ENCODE measurements around the gene F2. TPM values are rescaled to one million over a fixed set of nuclear protein-coding genes. Genes with fewer than 3 reads are reported as not detected.

The F2 gene
- total and polyA plus RNA-seq, 2 of the 13 experiments (the other 11 are each of a cell fraction or from before 2014, with no cell fraction given): 330 to 801 TPM

DNA sequence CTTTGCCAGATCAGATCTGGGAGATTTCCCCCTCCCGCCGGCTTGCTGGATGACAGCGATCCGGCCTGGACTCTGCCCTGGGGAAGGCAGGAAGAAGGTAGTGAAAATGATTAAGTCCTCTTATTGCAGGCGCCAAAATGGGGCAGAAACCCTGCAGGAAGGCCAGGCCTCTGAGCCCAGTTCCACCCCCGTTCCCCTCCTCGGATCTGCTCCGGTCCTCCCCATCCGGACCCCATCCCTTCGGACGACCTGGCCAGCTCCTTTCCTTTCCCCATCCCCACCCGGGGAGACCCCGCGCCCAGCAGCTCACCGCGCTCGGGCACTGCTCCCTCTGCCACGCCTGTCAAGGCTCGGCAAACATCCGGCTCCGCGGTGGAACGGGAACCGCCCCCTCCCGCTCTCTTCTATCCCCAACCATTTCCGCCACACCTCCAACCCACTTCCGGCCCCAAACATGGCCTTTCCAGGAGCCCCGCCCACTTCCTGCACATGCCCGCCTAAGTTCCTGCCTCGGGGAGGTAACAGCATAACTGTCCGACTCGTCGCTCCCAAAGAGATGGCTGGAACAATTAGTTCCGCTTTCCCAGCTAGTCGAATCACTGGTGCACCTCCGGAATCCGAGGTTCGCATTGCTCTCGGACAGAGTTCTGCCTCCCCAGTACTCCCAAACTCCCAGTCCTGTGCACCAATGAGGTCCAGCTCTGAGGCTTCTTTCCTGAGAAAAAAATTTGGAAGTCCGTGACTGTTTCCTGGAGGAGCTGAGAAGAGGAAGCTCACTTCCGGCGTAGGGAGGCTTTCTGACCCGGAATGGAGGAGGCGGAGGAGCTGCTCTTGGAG is 18.6 kb upstream of the F2 start, which contains the start of the genes ARHGAP1 and ZNF408 (continued):
- TF ChIP-seq ZNF33A (CRISPR knock-in tag; IDR thresholded peaks at IDR 0.05; ENCODE audit: borderline replicate concordance) (peak; percentile 68; the same call in 1 of the 2 replicates), SOX6 (IDR thresholded peaks at IDR 0.05) (no peak), SOX6 (CRISPR knock-in tag; IDR thresholded peaks at IDR 0.05) (peak; percentile 76), SIX4 (CRISPR knock-in tag; IDR thresholded peaks at IDR 0.05) (no peak; the same call in 1 of the 2 replicates), JDP2 (CRISPR knock-in tag; IDR thresholded peaks at IDR 0.05; ENCODE audit: borderline replicate concordance) (no peak), ZSCAN22 (CRISPR knock-in tag; IDR thresholded peaks at IDR 0.05) (no peak; the same call in 1 of the 2 replicates), SRSF4 (IDR thresholded peaks at IDR 0.05; ENCODE audit: low read depth, low read length, poor library complexity, severe bottlenecking) (no peak), ZNF24 (IDR thresholded peaks at IDR 0.05) (peak; percentile 76), RFX5 (IDR thresholded peaks at IDR 0.05; ENCODE audit: low read depth, low read length) (no peak), HMGA1 (CRISPR knock-in tag; conservative IDR thresholded peaks at IDR 0.05) (no peak), ZNF446 (CRISPR knock-in tag; IDR thresholded peaks at IDR 0.05) (no peak), ZBTB8A (CRISPR knock-in tag; IDR thresholded peaks at IDR 0.05; ENCODE audit: borderline replicate concordance, low read depth) (no peak), ZNF879 (CRISPR knock-in tag; IDR thresholded peaks at IDR 0.05) (no peak), ARHGAP35 (CRISPR knock-in tag; IDR thresholded peaks at IDR 0.05; ENCODE audit: borderline replicate concordance) (peak; percentile 36; the same call in 1 of the 2 replicates), ZNF224 (CRISPR knock-in tag; IDR thresholded peaks at IDR 0.05) (no peak; the same call in 1 of the 2 replicates), MED8 (CRISPR knock-in tag; IDR thresholded peaks at IDR 0.05; ENCODE audit: insufficient replicate concordance) (peak; percentile 56), ZNF773 (CRISPR knock-in tag; IDR thresholded peaks at IDR 0.05; ENCODE audit: borderline replicate concordance) (no peak; the same call in 1 of the 2 replicates), RXRB (CRISPR knock-in tag; IDR thresholded peaks at IDR 0.05; ENCODE audit: borderline replicate concordance) (peak; percentile 70)
- TF ChIP-seq, protein P1, sequence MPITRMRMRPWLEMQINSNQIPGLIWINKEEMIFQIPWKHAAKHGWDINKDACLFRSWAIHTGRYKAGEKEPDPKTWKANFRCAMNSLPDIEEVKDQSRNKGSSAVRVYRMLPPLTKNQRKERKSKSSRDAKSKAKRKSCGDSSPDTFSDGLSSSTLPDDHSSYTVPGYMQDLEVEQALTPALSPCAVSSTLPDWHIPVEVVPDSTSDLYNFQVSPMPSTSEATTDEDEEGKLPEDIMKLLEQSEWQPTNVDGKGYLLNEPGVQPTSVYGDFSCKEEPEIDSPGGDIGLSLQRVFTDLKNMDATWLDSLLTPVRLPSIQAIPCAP (CRISPR knock-in tag; IDR thresholded peaks at IDR 0.05; ENCODE audit: low read depth): no peak
- TF ChIP-seq, protein P2, sequence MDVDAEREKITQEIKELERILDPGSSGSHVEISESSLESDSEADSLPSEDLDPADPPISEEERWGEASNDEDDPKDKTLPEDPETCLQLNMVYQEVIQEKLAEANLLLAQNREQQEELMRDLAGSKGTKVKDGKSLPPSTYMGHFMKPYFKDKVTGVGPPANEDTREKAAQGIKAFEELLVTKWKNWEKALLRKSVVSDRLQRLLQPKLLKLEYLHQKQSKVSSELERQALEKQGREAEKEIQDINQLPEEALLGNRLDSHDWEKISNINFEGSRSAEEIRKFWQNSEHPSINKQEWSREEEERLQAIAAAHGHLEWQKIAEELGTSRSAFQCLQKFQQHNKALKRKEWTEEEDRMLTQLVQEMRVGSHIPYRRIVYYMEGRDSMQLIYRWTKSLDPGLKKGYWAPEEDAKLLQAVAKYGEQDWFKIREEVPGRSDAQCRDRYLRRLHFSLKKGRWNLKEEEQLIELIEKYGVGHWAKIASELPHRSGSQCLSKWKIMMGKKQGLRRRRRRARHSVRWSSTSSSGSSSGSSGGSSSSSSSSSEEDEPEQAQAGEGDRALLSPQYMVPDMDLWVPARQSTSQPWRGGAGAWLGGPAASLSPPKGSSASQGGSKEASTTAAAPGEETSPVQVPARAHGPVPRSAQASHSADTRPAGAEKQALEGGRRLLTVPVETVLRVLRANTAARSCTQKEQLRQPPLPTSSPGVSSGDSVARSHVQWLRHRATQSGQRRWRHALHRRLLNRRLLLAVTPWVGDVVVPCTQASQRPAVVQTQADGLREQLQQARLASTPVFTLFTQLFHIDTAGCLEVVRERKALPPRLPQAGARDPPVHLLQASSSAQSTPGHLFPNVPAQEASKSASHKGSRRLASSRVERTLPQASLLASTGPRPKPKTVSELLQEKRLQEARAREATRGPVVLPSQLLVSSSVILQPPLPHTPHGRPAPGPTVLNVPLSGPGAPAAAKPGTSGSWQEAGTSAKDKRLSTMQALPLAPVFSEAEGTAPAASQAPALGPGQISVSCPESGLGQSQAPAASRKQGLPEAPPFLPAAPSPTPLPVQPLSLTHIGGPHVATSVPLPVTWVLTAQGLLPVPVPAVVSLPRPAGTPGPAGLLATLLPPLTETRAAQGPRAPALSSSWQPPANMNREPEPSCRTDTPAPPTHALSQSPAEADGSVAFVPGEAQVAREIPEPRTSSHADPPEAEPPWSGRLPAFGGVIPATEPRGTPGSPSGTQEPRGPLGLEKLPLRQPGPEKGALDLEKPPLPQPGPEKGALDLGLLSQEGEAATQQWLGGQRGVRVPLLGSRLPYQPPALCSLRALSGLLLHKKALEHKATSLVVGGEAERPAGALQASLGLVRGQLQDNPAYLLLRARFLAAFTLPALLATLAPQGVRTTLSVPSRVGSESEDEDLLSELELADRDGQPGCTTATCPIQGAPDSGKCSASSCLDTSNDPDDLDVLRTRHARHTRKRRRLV (CRISPR knock-in tag; IDR thresholded peaks at IDR 0.05): 0 out of 2 replicates have a peak, but pooled peaks have one; percentile 48
- TF ChIP-seq, protein P3, sequence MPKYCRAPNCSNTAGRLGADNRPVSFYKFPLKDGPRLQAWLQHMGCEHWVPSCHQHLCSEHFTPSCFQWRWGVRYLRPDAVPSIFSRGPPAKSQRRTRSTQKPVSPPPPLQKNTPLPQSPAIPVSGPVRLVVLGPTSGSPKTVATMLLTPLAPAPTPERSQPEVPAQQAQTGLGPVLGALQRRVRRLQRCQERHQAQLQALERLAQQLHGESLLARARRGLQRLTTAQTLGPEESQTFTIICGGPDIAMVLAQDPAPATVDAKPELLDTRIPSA (CRISPR knock-in tag; IDR thresholded peaks at IDR 0.05; ENCODE audit: borderline replicate concordance): no peak
- TF ChIP-seq, protein P4, sequence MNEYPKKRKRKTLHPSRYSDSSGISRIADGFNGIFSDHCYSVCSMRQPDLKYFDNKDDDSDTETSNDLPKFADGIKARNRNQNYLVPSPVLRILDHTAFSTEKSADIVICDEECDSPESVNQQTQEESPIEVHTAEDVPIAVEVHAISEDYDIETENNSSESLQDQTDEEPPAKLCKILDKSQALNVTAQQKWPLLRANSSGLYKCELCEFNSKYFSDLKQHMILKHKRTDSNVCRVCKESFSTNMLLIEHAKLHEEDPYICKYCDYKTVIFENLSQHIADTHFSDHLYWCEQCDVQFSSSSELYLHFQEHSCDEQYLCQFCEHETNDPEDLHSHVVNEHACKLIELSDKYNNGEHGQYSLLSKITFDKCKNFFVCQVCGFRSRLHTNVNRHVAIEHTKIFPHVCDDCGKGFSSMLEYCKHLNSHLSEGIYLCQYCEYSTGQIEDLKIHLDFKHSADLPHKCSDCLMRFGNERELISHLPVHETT (CRISPR knock-in tag; conservative IDR thresholded peaks at IDR 0.05): peak; percentile 77
